Measurements from ENCODE around the gene SYT1. TPM values are rescaled to one million over a fixed set of nuclear protein-coding genes. Genes with fewer than 3 reads are reported as not detected.

Gene SYT1
- total RNA-seq, 4 donors from 2014 or later = 9.7 to 24.3 (median 18.3) TPM

- intact Hi-C loops (cut with DNase I; ENCODE audit: low total_unique reads) = no loop called here
- Histone ChIP-seq H3K27me3 (no peaks in the 10 kb centered on the region), H3K4me3 (no peak overlapping the region), H3K27ac (no peak overlapping the region), H3K4me1 (no peaks in the 10 kb centered on the region), H3K36me3 (no peaks in the 10 kb centered on the region), H3K9me3 (no peaks in the 10 kb centered on the region)
- TF ChIP-seq CTCF (IDR thresholded peaks at IDR 0.05) (no peak), POLR2A (IDR thresholded peaks at IDR 0.05) (no peak)
- DNase-seq = no peak
Measured at GRCh38 chr12:79347866-79348265, 483.3 kb downstream of the SYT1 start.

GRCh38 chr12:79351251-79351650, 486.7 kb downstream of the SYT1 start:
- Histone ChIP-seq H3K27me3 (no peaks in the 10 kb centered on the region), H3K9me3 (no peaks in the 10 kb centered on the region)

GRCh38 chr12:79356216-79356615, 491.6 kb downstream of the SYT1 start:
- H3K4me1 ChIP-seq = no peaks in the 10 kb centered on the region
- TF ChIP-seq POLR2A (IDR thresholded peaks at IDR 0.05) = no peak
- TF ChIP-seq CTCF (IDR thresholded peaks at IDR 0.05) = no peak
- intact Hi-C loops (cut with DNase I; ENCODE audit: low total_unique reads) = no loop called here
- H3K36me3 ChIP-seq = no peaks in the 10 kb centered on the region
- no peaks in the 10 kb centered on the region for H3K9me3 ChIP-seq
- DNase-seq = no peak
- H3K27ac ChIP-seq = no peak overlapping the region
- no peaks in the 10 kb centered on the region for H3K27me3 ChIP-seq
- H3K4me3 ChIP-seq = no peak overlapping the region

More at GRCh38 chr12:79351251-79351650, 486.7 kb downstream of the SYT1 start:
- Histone ChIP-seq H3K36me3 (no peaks in the 10 kb centered on the region), H3K4me1 (no peaks in the 10 kb centered on the region), H3K27ac (no peak overlapping the region), H3K4me3 (no peak overlapping the region)
- TF ChIP-seq CTCF (IDR thresholded peaks at IDR 0.05) (no peak), POLR2A (IDR thresholded peaks at IDR 0.05) (no peak)
- intact Hi-C loops (cut with DNase I; ENCODE audit: low total_unique reads) = no loop called here
- no peak for DNase-seq

- H3K36me3 ChIP-seq = no peaks in the 10 kb centered on the region
- H3K9me3 ChIP-seq = no peaks in the 10 kb centered on the region
- no peaks in the 10 kb centered on the region for H3K4me1 ChIP-seq
- no peak overlapping the region for H3K27ac ChIP-seq
- TF ChIP-seq POLR2A (IDR thresholded peaks at IDR 0.05) (no peak), CTCF (IDR thresholded peaks at IDR 0.05) (no peak)
- DNase-seq = no peak
- H3K27me3 ChIP-seq = no peaks in the 10 kb centered on the region
- intact Hi-C loops (cut with DNase I; ENCODE audit: low total_unique reads) = no loop called here
- no peak overlapping the region for H3K4me3 ChIP-seq
Measured at GRCh38 chr12:79357048-79357447, 492.5 kb downstream of the SYT1 start.

- H3K9me3 ChIP-seq = no peaks in the 10 kb centered on the region
- no peaks in the 10 kb centered on the region for H3K36me3 ChIP-seq
- H3K27ac ChIP-seq = no peak overlapping the region
- no peaks in the 10 kb centered on the region for H3K27me3 ChIP-seq
- H3K4me1 ChIP-seq = no peaks in the 10 kb centered on the region
- intact Hi-C loops (cut with DNase I; ENCODE audit: low total_unique reads) = no loop called here
- DNase-seq = no peak
- TF ChIP-seq POLR2A (IDR thresholded peaks at IDR 0.05) = no peak
- no peak for TF ChIP-seq CTCF (IDR thresholded peaks at IDR 0.05)
- no peak overlapping the region for H3K4me3 ChIP-seq
Measured at GRCh38 chr12:79358716-79359300, 494.2 kb downstream of the SYT1 start.

All from uterus (tissue), 4 donors.